PFSK-1 (cell line): Measurements from ENCODE around the gene CENPB.

ENCODE experiments used
- FOXP2 ChIP-seq: optimal IDR thresholded peaks from 2 replicates; pipeline ENCODE3; 2011; ENCODE audit warnings: borderline replicate concordance, control low read depth, inconsistent platforms; ENCODE audit not compliant: insufficient read depth; ENCODE audit errors: extremely low read length, extremely low read depth
- POLR2AphosphoS5 ChIP-seq: IDR thresholded peaks from 2 replicates; pipeline ENCODE4 v1.6.1; 2012; ENCODE audit warnings: low read depth, mild to moderate bottlenecking, control low read depth, low read length, moderate library complexity
- SIN3A ChIP-seq: IDR thresholded peaks from 2 replicates; pipeline ENCODE4 v1.6.1; 2012; ENCODE audit warnings: mild to moderate bottlenecking, low read length, moderate library complexity, borderline replicate concordance; ENCODE audit not compliant: insufficient read depth
- TAF1 ChIP-seq: IDR thresholded peaks from 2 replicates; pipeline ENCODE4 v1.6.1; 2012; ENCODE audit warnings: low read length, control low read depth, borderline replicate concordance; ENCODE audit not compliant: insufficient read depth
- TF ChIP-seq, protein P1 (sequence below), 2 experiments: IDR thresholded peaks; 2 replicates each; pipeline versions ENCODE4 v1.6.1 to v1.8.0; 2011 to 2012; ENCODE audit warnings: low read depth in 2 of 2, low read length in 2 of 2, control low read depth in 1 of 2, inconsistent platforms in 1 of 2, mild to moderate bottlenecking in 1 of 2, moderate library complexity in 1 of 2; ENCODE audit not compliant: insufficient read depth in 1 of 2

The CENPB gene

DNA sequence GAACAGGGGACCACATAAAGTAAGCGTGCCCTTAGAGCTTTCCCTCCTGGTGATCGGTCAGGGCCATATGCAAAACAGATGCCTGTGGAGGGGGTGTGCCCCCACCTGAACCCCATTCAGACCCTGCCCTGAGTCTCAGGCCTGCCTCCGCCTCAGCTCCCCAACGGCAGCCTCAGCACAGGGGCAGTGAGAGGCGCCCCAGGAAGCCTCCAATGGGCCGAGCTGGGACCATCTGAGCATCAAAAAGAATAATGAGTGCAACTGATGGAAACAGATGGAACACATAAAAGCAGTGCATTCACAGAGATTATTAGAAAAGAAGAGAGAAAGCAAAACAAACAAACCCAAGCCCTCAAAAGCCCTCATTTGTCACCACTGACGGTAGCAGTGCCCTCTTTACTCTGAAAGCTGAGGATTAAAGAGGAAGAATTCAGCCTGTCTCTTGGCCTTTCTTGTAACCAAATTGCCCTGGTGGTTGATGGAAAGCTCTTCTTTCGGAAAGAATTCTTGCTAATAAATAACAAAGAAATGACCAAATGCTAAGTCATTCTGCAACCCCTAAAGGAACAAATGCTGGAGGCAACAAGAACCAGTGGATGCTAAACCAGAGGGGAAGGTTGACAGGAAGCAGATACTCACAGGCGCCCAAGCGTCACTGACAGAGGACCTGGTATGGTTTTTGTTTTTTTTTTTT is 25.7 kb downstream of the CENPB start:
- no peak for TF ChIP-seq TAF1
- TF ChIP-seq POLR2AphosphoS5, result no peak
- no peak for TF ChIP-seq SIN3A
- TF ChIP-seq, protein P1, sequence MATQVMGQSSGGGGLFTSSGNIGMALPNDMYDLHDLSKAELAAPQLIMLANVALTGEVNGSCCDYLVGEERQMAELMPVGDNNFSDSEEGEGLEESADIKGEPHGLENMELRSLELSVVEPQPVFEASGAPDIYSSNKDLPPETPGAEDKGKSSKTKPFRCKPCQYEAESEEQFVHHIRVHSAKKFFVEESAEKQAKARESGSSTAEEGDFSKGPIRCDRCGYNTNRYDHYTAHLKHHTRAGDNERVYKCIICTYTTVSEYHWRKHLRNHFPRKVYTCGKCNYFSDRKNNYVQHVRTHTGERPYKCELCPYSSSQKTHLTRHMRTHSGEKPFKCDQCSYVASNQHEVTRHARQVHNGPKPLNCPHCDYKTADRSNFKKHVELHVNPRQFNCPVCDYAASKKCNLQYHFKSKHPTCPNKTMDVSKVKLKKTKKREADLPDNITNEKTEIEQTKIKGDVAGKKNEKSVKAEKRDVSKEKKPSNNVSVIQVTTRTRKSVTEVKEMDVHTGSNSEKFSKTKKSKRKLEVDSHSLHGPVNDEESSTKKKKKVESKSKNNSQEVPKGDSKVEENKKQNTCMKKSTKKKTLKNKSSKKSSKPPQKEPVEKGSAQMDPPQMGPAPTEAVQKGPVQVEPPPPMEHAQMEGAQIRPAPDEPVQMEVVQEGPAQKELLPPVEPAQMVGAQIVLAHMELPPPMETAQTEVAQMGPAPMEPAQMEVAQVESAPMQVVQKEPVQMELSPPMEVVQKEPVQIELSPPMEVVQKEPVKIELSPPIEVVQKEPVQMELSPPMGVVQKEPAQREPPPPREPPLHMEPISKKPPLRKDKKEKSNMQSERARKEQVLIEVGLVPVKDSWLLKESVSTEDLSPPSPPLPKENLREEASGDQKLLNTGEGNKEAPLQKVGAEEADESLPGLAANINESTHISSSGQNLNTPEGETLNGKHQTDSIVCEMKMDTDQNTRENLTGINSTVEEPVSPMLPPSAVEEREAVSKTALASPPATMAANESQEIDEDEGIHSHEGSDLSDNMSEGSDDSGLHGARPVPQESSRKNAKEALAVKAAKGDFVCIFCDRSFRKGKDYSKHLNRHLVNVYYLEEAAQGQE (IDR thresholded peaks at IDR 0.05; ENCODE audit: insufficient read depth in 1 of 2, low read depth in 2 of 2, low read length in 2 of 2), result no peak
- TF ChIP-seq FOXP2, result no peak

DNA sequence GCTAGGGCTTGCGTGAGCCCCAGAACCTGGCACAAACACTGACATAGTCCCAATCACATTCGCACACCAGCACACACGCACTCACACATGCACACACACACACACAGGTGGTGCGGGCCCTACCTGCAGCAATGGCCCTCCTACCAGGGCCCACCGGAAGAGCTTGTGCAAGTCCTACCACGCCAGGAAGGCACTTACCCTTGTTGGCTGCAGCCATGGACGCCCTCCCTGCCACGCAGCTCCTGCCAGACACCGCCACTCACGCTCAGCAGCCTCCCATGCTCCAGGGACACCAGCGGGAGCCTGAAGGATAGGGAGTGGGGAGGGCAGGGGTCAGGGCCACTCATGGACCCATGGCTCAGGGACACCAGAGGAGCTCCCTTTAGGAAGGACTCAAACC is 26.7 kb downstream of the CENPB start:
- no peak for TF ChIP-seq TAF1
- TF ChIP-seq POLR2AphosphoS5, result no peak

DNA sequence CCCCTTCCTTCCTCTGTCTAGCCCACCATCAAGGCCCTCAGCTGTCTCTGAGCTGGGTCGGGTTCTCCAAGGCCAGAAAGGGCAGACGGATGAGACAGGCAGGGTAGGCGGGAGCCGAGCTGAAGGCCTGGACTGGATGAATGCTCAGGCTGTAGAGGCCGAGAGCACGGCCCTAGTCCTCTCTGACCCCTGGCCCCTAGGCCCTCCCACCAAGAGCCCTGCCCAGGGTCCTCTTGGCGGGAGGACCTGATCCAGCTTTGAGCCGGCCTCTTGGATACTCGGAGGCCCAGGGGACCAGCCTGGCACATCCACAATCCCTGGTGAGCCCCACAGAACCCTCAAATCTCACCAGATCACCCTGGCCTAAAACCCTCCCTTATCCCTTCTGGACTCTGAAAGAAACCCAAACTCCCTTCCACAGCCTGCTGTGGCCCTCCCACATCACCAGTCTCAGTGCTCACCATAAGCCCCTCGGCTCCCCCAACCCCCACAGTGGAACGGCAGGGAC is 27.2 kb downstream of the CENPB start:
- no peak for TF ChIP-seq SIN3A
- TF ChIP-seq, protein P1 (IDR thresholded peaks at IDR 0.05; ENCODE audit: insufficient read depth in 1 of 2, low read depth in 2 of 2, low read length in 2 of 2), result no peak
- TF ChIP-seq FOXP2, result no peak
- no peak for TF ChIP-seq TAF1
- no peak for TF ChIP-seq POLR2AphosphoS5

DNA sequence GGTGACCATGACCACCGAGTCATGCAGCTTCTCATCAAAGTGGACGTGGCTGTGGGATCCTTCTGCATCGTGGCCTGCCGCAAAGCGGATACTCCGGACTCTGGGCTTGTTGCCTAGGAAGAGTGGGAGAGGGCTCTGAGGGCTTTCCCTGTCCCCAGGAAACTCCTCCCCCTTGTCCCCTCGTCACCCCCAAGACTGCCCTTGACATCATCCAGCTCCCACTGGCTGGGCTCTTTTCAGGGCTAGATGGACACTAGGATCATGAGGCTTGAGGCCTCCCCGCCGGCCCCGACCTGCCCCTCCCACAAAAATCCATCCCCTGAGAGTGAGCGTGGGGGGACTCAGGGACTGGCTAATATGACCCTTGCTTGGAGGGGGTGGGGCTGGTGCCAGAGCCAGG is 28.0 kb downstream of the CENPB start:
- TF ChIP-seq POLR2AphosphoS5, result no peak
- no peak for TF ChIP-seq SIN3A
- TF ChIP-seq TAF1, result no peak
- TF ChIP-seq, protein P1 (IDR thresholded peaks at IDR 0.05; ENCODE audit: insufficient read depth in 1 of 2, low read depth in 2 of 2, low read length in 2 of 2), result no peak
- no peak for TF ChIP-seq FOXP2

DNA sequence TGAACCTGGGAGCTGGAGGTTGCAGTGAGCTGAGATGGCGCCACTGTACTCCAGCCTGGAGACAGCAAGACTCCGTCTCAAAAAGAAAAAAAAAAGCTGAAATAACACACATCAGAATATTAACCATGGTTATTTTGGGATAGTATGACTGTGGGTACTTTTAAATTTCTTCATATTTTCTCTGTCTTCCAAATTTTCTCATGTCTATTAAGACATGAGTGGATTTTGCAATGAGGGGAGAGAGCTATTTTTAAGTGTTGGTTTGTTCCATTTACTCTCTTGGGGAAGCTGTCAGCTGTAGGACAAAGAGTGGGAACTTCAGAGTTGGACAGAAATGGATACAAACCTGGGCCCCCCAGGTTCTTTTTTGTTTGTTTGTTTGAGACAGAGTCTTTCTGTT is 29.3 kb downstream of the CENPB start:
- no peak for TF ChIP-seq POLR2AphosphoS5
- no peak for TF ChIP-seq TAF1
- no peak for TF ChIP-seq SIN3A

DNA sequence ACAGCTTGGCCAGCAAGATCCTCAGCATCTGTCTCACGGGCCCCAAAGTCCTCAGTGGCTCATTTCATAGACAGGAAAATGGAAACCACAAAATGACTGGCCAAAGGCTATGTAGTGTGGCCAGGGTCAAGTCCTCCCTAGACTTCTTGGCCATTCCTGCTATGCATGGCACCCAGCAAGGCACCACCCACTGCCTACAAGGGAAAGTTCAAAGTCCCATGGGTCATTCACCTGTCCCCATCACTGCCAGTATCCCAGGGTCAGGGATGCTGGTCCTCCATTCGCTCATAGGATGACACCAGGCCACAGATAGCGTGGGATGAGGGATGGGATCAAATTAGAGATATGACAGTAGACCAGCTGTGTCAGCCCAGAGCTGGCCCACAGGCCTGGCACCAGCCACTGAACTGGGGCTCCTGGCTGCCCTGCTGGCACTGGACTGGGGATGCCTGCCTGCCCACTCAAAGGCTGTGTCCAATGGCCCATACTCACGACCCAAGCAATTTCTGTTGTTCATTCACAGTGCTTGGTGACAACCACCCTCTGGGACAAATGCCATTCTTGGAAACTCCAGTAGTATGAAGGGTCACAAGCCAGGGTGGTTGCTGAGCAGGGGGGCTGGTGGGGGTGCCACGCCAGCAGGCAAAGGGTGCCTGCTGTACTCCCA is 30.6 kb downstream of the CENPB start:
- TF ChIP-seq POLR2AphosphoS5, result no peak
- TF ChIP-seq SIN3A, result no peak
- TF ChIP-seq TAF1, result no peak
- TF ChIP-seq, protein P1 (IDR thresholded peaks at IDR 0.05; ENCODE audit: insufficient read depth in 1 of 2, low read depth in 2 of 2, low read length in 2 of 2), result no peak
- TF ChIP-seq FOXP2, result no peak
